ENCODE measurements around the gene ZEB2. TPM values are rescaled to one million over a fixed set of nuclear protein-coding genes. Genes with fewer than 3 reads are reported as not detected.

The ZEB2 gene
- total RNA-seq, 1 donor from 2014 or later: 139 TPM

DNA sequence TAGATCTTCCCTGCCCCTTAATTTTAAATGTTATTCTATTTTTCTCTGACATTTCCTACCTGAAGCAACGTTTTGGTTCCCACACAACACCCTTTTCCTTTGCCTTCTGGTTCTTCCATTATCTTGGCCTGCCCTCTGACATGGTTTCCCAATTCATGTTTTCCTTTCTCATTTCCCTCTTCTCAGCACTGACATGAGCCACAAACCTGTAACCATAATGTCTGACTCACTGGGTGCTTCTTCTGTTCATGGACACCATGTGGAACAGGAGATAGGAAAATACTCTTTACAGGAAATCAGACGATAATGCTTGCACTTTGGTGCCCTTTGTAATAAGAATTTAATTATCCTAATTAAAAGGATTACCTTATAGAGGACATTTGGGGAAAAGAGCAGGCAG, 142.0 kb downstream of the ZEB2 start:
- Mint-ChIP-seq H3K4me1 (ENCODE audit: unreplicated experiment) (peaks cover 20% of the 10 kb centered on the region), H3K27ac (ENCODE audit: unreplicated experiment) (no peak overlapping the region), H3K4me3 (ENCODE audit: unreplicated experiment) (no peak overlapping the region), H3K27me3 (ENCODE audit: unreplicated experiment) (no peaks in the 10 kb centered on the region), H3K36me3 (ENCODE audit: unreplicated experiment) (no peaks in the 10 kb centered on the region), H3K9me3 (ENCODE audit: unreplicated experiment) (no peaks in the 10 kb centered on the region)
- no peak for DNase-seq (ENCODE audit: extremely low spot score, unreplicated experiment)
- TF ChIP-seq CTCF (IDR thresholded peaks at IDR 0.05): no peak

GRCh38 chr2:144376926-144377325, 143.0 kb downstream of the ZEB2 start:
- H3K36me3 Mint-ChIP-seq (ENCODE audit: unreplicated experiment): no peaks in the 10 kb centered on the region
- H3K27ac Mint-ChIP-seq (ENCODE audit: unreplicated experiment): peak overlapping the region; percentile 3
- H3K4me1 Mint-ChIP-seq (ENCODE audit: unreplicated experiment): peaks cover 23% of the 10 kb centered on the region
- DNase-seq (ENCODE audit: extremely low spot score, unreplicated experiment): no peak
- no peak for TF ChIP-seq CTCF (IDR thresholded peaks at IDR 0.05)
- no peaks in the 10 kb centered on the region for H3K27me3 Mint-ChIP-seq (ENCODE audit: unreplicated experiment)
- no peak overlapping the region for H3K4me3 Mint-ChIP-seq (ENCODE audit: unreplicated experiment)
- no peaks in the 10 kb centered on the region for H3K9me3 Mint-ChIP-seq (ENCODE audit: unreplicated experiment)

GRCh38 chr2:144376460-144376859, 143.5 kb downstream of the ZEB2 start:
- no peak overlapping the region for H3K27ac Mint-ChIP-seq (ENCODE audit: unreplicated experiment)
- H3K36me3 Mint-ChIP-seq (ENCODE audit: unreplicated experiment): no peaks in the 10 kb centered on the region
- H3K4me3 Mint-ChIP-seq (ENCODE audit: unreplicated experiment): no peak overlapping the region
- peaks cover 27% of the 10 kb centered on the region for H3K4me1 Mint-ChIP-seq (ENCODE audit: unreplicated experiment)
- no peaks in the 10 kb centered on the region for H3K9me3 Mint-ChIP-seq (ENCODE audit: unreplicated experiment)
- no peaks in the 10 kb centered on the region for H3K27me3 Mint-ChIP-seq (ENCODE audit: unreplicated experiment)
- DNase-seq (ENCODE audit: extremely low spot score, unreplicated experiment): no peak
- TF ChIP-seq CTCF (IDR thresholded peaks at IDR 0.05): no peak

GRCh38 chr2:144374163-144374661, 145.7 kb downstream of the ZEB2 start:
- Mint-ChIP-seq H3K27me3 (ENCODE audit: unreplicated experiment) (no peaks in the 10 kb centered on the region), H3K36me3 (ENCODE audit: unreplicated experiment) (no peaks in the 10 kb centered on the region), H3K9me3 (ENCODE audit: unreplicated experiment) (no peaks in the 10 kb centered on the region), H3K4me1 (ENCODE audit: unreplicated experiment) (peaks cover 37% of the 10 kb centered on the region), H3K27ac (ENCODE audit: unreplicated experiment) (no peak overlapping the region), H3K4me3 (ENCODE audit: unreplicated experiment) (no peak overlapping the region)
- DNase-seq (ENCODE audit: extremely low spot score, unreplicated experiment): no peak
- no peak for TF ChIP-seq CTCF (IDR thresholded peaks at IDR 0.05)

- H3K9me3 Mint-ChIP-seq (ENCODE audit: unreplicated experiment): no peaks in the 10 kb centered on the region
- peaks cover 35% of the 10 kb centered on the region for H3K4me1 Mint-ChIP-seq (ENCODE audit: unreplicated experiment)
- no peak for DNase-seq (ENCODE audit: extremely low spot score, unreplicated experiment)
- no peaks in the 10 kb centered on the region for H3K36me3 Mint-ChIP-seq (ENCODE audit: unreplicated experiment)
- TF ChIP-seq CTCF (IDR thresholded peaks at IDR 0.05): no peak
- no peaks in the 10 kb centered on the region for H3K27me3 Mint-ChIP-seq (ENCODE audit: unreplicated experiment)
- H3K27ac Mint-ChIP-seq (ENCODE audit: unreplicated experiment): no peak overlapping the region
- no peak overlapping the region for H3K4me3 Mint-ChIP-seq (ENCODE audit: unreplicated experiment)
Measured at GRCh38 chr2:144372410-144373080, 147.4 kb downstream of the ZEB2 start.
